Breast epithelium (tissue), 3 donors: ENCODE data around the gene PRKCE.

Experiments
- POLR2A ChIP-seq: fragments of 450-650 bp; IDR thresholded peaks from one replicate; pipeline ENCODE4 v1.6.1; 2016; ENCODE audit warnings: antibody characterized with exemption, mild to moderate bottlenecking, moderate library complexity
- TF ChIP-seq, protein P1 (sequence below), 3 donors: fragments of 450-650 bp; IDR thresholded peaks; one replicate each; pipeline ENCODE4 v1.5.1; 2016 to 2017; ENCODE audit warnings: antibody characterized with exemption in 3 of 3, mild to moderate bottlenecking in 3 of 3, moderate library complexity in 3 of 3

DNA sequence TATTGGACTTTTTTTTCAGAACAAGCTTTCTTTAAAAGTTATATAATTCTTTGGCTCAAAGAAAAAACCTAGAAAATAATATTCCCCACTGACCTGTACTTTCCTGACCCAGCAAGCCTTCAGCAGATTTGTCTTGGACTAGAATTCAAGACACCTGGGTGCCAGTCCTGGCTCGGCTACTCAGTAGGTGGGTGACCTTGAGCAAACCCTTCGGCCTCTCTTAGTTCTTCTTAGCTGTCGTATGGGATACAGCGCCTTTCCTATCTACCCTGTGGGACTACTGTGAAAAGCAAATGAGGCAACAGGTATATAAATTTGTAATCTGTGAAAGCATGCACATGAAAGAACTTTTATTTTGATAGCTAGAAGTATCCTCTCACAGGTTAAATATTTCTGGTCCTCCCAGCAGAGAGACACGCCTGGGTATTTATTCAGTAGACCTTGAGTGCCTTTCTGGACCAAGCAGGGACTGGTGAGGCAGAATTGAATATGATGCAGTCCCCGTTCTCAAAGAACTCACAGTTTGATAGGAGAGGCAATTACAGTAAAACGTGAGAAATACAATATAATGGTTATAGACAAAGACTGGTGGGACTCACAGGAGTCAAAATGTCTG is 576.3 kb downstream of the PRKCE start:
- TF ChIP-seq, protein P1, sequence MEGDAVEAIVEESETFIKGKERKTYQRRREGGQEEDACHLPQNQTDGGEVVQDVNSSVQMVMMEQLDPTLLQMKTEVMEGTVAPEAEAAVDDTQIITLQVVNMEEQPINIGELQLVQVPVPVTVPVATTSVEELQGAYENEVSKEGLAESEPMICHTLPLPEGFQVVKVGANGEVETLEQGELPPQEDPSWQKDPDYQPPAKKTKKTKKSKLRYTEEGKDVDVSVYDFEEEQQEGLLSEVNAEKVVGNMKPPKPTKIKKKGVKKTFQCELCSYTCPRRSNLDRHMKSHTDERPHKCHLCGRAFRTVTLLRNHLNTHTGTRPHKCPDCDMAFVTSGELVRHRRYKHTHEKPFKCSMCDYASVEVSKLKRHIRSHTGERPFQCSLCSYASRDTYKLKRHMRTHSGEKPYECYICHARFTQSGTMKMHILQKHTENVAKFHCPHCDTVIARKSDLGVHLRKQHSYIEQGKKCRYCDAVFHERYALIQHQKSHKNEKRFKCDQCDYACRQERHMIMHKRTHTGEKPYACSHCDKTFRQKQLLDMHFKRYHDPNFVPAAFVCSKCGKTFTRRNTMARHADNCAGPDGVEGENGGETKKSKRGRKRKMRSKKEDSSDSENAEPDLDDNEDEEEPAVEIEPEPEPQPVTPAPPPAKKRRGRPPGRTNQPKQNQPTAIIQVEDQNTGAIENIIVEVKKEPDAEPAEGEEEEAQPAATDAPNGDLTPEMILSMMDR (IDR thresholded peaks at IDR 0.05), result no peak
- no peak for TF ChIP-seq POLR2A
